ENCODE measurements around the gene NUDT16L1. TPM values are rescaled to one million over a fixed set of nuclear protein-coding genes. Genes with fewer than 3 reads are reported as not detected.
"Not testable (repeated sequence)": the region's sequence is repeated elsewhere in the genome, so short reads cannot be mapped to it uniquely, and the experiment has no call there.

The NUDT16L1 gene
- polyA plus RNA-seq, 1 donor (not counting 4 experiments of a cell fraction or from before 2014, with no cell fraction given) = 23.0 TPM

DNA sequence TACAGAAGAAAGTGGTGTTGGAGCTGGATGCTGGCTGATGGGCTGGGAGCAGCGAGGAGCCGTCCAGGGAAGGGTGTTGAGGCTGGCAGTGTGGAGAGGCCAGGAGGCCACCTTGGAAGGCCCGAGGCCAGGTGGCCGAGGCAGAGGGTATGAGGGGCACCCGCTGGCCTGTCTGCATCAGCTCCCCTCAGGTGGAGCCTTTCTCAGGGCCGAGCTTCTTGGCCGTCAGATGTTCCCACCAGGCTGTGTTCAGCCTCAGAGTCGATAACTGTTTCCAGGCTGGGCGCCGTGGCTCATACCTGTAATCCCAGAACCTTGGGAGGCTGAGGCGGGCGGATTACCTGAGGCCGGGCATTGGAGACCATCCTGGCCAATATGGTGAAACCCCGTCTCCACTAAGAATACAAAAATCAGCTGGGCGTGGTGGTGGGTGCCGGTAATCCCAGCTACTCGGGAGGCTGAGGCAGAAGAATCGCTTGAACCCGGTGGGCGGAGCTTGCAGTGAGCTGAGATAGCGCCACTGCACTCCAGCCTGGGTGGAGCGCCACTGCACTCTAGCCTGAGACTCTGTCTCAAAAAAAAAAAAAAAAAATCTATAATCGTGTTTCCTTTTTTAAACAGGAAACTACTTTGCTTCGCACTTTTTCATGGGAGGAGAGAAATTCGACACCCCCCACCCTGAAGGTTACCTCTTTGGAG, 43.5 kb upstream of the NUDT16L1 start:
- Histone ChIP-seq H3K36me3 (ENCODE audit: control insufficient read depth in 2 of 2, extremely low read depth in 1 of 2, insufficient read depth in 2 of 2, low read length in 2 of 2) (peaks cover 10 to 37% of the 10 kb centered on the region in 2 experiments), H3K27ac (ENCODE audit: control insufficient read depth, insufficient read depth, low read length) (no peak overlapping the region), H4K20me1 (ENCODE audit: control insufficient read depth, extremely low read depth, insufficient read depth, low read length) (no peaks in the 10 kb centered on the region), H3K27me3 (ENCODE audit: control insufficient read depth, extremely low read depth, insufficient read depth, low read length) (no peaks in the 10 kb centered on the region), H3K79me2 (ENCODE audit: control insufficient read depth, insufficient read depth, low read length) (peaks cover 31% of the 10 kb centered on the region), H3K9me1 (ENCODE audit: control insufficient read depth, extremely low read depth, insufficient read depth, low read length) (no peaks in the 10 kb centered on the region), H3K4me3 (ENCODE audit: control insufficient read depth in 2 of 3, extremely low read depth in 1 of 3, insufficient read depth in 2 of 3, low read depth in 1 of 3, low read length in 3 of 3) (no peak overlapping the region), H3K4me1 (ENCODE audit: control insufficient read depth, extremely low read depth, insufficient read depth, low read length) (no peaks in the 10 kb centered on the region), H3K9ac (ENCODE audit: control insufficient read depth, extremely low read depth, insufficient read depth, low read length) (no peak overlapping the region), H2AFZ (ENCODE audit: control insufficient read depth, low read length) (no peak overlapping the region), H3K4me2 (ENCODE audit: control insufficient read depth, extremely low read depth, insufficient read depth, low read depth, low read length) (no peak overlapping the region), H3K9me3 (ENCODE audit: control insufficient read depth, low read depth, low read length) (no peaks in the 10 kb centered on the region)
- FAIRE-seq = no peak
- TF ChIP-seq, protein P1, sequence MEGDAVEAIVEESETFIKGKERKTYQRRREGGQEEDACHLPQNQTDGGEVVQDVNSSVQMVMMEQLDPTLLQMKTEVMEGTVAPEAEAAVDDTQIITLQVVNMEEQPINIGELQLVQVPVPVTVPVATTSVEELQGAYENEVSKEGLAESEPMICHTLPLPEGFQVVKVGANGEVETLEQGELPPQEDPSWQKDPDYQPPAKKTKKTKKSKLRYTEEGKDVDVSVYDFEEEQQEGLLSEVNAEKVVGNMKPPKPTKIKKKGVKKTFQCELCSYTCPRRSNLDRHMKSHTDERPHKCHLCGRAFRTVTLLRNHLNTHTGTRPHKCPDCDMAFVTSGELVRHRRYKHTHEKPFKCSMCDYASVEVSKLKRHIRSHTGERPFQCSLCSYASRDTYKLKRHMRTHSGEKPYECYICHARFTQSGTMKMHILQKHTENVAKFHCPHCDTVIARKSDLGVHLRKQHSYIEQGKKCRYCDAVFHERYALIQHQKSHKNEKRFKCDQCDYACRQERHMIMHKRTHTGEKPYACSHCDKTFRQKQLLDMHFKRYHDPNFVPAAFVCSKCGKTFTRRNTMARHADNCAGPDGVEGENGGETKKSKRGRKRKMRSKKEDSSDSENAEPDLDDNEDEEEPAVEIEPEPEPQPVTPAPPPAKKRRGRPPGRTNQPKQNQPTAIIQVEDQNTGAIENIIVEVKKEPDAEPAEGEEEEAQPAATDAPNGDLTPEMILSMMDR (optimal IDR thresholded peaks at IDR 0.05 in 1 of 3, IDR thresholded peaks at IDR 0.05 in 1 of 3, conservative IDR thresholded peaks at IDR 0.05 in 1 of 3; ENCODE audit: extremely low read depth in 1 of 3, insufficient read depth in 2 of 3, low read length in 3 of 3) = no peak
- no peak for TF ChIP-seq EZH2 (IDR thresholded peaks at IDR 0.05; ENCODE audit: low read length)
- no peak for DNase-seq (ENCODE audit: low read depth, low spot score)
- dilution Hi-C loops (cut with MboI; ENCODE audit: extremely low pct_ligation_motif_present, low sequenced_read_pairs) = no loop called here

DNA sequence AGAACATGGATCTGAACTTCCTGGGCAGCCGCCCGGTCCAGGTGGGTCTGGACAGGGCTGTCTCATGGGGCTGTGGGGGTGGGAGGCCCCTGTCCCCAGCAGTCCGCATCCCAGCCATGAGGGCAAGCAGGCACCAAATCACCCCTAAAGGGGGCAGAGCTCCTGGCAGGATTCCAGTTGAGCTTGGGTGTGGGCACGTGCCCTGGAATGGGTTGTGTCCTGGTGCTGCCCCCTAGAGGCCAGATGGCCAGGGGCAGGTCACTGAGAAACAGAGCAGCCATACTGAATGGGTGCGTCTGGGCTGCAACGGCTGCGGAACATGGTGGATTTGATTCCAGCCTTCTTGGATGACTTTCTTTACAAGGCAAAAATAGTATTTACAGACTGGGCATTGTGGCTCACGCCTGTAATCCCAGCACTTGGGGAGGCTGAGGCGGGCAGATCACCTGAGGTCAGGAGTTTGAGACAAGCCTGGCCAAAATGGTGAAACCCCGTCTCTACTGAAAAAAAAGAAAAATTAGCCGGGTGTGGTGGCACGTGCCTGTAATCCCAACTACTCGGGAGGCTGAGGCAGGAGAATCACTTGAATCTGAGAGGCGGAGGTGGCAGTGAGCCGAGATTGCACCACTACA, 42.8 kb upstream of the NUDT16L1 start:
- FAIRE-seq (peak; percentile 61), DNase-seq (ENCODE audit: low read depth, low spot score) (peak; percentile 41)
- H3K79me2 ChIP-seq (ENCODE audit: control insufficient read depth, insufficient read depth, low read length) = peaks cover 25% of the 10 kb centered on the region
- H3K36me3 ChIP-seq (ENCODE audit: control insufficient read depth in 2 of 2, extremely low read depth in 1 of 2, insufficient read depth in 2 of 2, low read length in 2 of 2) = peaks cover 11 to 41% of the 10 kb centered on the region in 2 experiments
- TF ChIP-seq, protein P1 (optimal IDR thresholded peaks at IDR 0.05 in 1 of 3, IDR thresholded peaks at IDR 0.05 in 1 of 3, conservative IDR thresholded peaks at IDR 0.05 in 1 of 3; ENCODE audit: extremely low read depth in 1 of 3, insufficient read depth in 2 of 3, low read length in 3 of 3) = peak; percentile 85 to 92 (median 90)
- H4K20me1 ChIP-seq (ENCODE audit: control insufficient read depth, extremely low read depth, insufficient read depth, low read length); H3K4me2 ChIP-seq (ENCODE audit: control insufficient read depth, extremely low read depth, insufficient read depth, low read depth, low read length); H3K27ac ChIP-seq (ENCODE audit: control insufficient read depth, insufficient read depth, low read length); H3K4me1 ChIP-seq (ENCODE audit: control insufficient read depth, extremely low read depth, insufficient read depth, low read length); dilution Hi-C loops (cut with MboI; ENCODE audit: extremely low pct_ligation_motif_present, low sequenced_read_pairs); H3K9me3 ChIP-seq (ENCODE audit: control insufficient read depth, low read depth, low read length); H3K9me1 ChIP-seq (ENCODE audit: control insufficient read depth, extremely low read depth, insufficient read depth, low read length); H3K4me3 ChIP-seq (ENCODE audit: control insufficient read depth in 2 of 3, extremely low read depth in 1 of 3, insufficient read depth in 2 of 3, low read depth in 1 of 3, low read length in 3 of 3); H3K9ac ChIP-seq (ENCODE audit: control insufficient read depth, extremely low read depth, insufficient read depth, low read length); H2AFZ ChIP-seq (ENCODE audit: control insufficient read depth, low read length); H3K27me3 ChIP-seq (ENCODE audit: control insufficient read depth, extremely low read depth, insufficient read depth, low read length): not testable (repeated sequence)
